HL-60 (cell line): Measurements from ENCODE around the gene UST.

ENCODE experiments used
- CTCF ChIP-seq: IDR thresholded peaks from one replicate; pipeline ENCODE4 v1.5.1; 2011; ENCODE audit warnings: low read length, control low read depth, inconsistent platforms; ENCODE audit not compliant: insufficient read depth
- POLR2AphosphoS5 ChIP-seq: IDR thresholded peaks from 2 replicates; pipeline ENCODE4 v1.6.1; 2012; ENCODE audit warnings: low read depth

- TF ChIP-seq CTCF, result no peak
- no peak for TF ChIP-seq POLR2AphosphoS5
Measured at GRCh38 chr6:149088361-149088760, 341.5 kb downstream of the UST start.
